Breast epithelium (tissue), 4 donors: Measurements from ENCODE around the gene USH1C. TPM values are rescaled to one million over a fixed set of nuclear protein-coding genes. Genes with fewer than 3 reads are reported as not detected.
A peak's percentile ranks its signal among the peaks of the same experiment; 100 is the strongest.

Experiments
- DNase-seq, 2 donors: peaks; one replicate each; pipeline ENCODE4 v3.0.0-alpha.2; 2019; ENCODE audit warnings: low spot score in 2 of 2
- H3K27ac ChIP-seq, 2 donors: fragments of 200-600 bp; sonication (generic) in 1 of 2; one replicate each; pipeline ENCODE4 v1.5.1; 2016 to 2019; ENCODE audit warnings: mild to moderate bottlenecking in 1 of 2
- H3K27me3 ChIP-seq, 2 donors: fragments of 200-600 bp; sonication (generic) in 1 of 2; one replicate each; pipeline versions ENCODE4 v1.5.1 to v1.6.0; 2017 to 2019; ENCODE audit warnings: control low read depth in 1 of 2, mild to moderate bottlenecking in 1 of 2
- H3K36me3 ChIP-seq: fragments of 200-600 bp; one replicate; pipeline ENCODE4 v1.5.1; 2019
- H3K4me1 ChIP-seq, 2 donors: fragments of 200-600 bp; sonication (generic); one replicate each; pipeline ENCODE4 v1.5.1; 2016 to 2019; ENCODE audit warnings: control low read depth in 1 of 2
- H3K4me3 ChIP-seq, 3 donors: fragments of 200-600 bp; sonication (generic); 1 replicate in 2 of 3; 2 replicates in 1 of 3; pipeline ENCODE4 v1.5.1; 2016 to 2019; ENCODE audit warnings: mild to moderate bottlenecking in 3 of 3, moderate library complexity in 2 of 3
- H3K9me3 ChIP-seq, 2 donors: fragments of 200-600 bp; sonication (generic) in 1 of 2; one replicate each; pipeline ENCODE4 v1.5.1; 2016 to 2019; ENCODE audit warnings: control low read depth in 1 of 2
- POLR2A ChIP-seq: fragments of 450-650 bp; IDR thresholded peaks from one replicate; pipeline ENCODE4 v1.6.1; 2016; ENCODE audit warnings: antibody characterized with exemption, mild to moderate bottlenecking, moderate library complexity
- POLR2AphosphoS5 ChIP-seq, 3 donors: sonication (generic); formaldehyde crosslinking; IDR thresholded peaks; one replicate each; pipeline ENCODE4 v1.6.1; 2017; ENCODE audit warnings: antibody characterized with exemption in 3 of 3
- intact Hi-C: fragments of 100-400 bp; cut with DNase I; formaldehyde crosslinking; loops from one replicate; pipeline ENCODE4 v1.15.1; 2023; ENCODE audit warnings: low total_unique reads
- total RNA-seq, 3 donors: library from RNA; depleted of rRNA; stranded (reverse); fragments of >200 nt; gene quantifications; one replicate each; pipeline ENCODE4 v1.1.0, GENCODE V29; 2016
- TF ChIP-seq, protein P1 (sequence below), 3 donors: fragments of 450-650 bp; IDR thresholded peaks; one replicate each; pipeline ENCODE4 v1.5.1; 2016 to 2017; ENCODE audit warnings: antibody characterized with exemption in 3 of 3, mild to moderate bottlenecking in 3 of 3, moderate library complexity in 3 of 3

USH1C gene
- total RNA-seq, 3 donors from 2014 or later = 0.66 TPM; not detected in 2

DNA sequence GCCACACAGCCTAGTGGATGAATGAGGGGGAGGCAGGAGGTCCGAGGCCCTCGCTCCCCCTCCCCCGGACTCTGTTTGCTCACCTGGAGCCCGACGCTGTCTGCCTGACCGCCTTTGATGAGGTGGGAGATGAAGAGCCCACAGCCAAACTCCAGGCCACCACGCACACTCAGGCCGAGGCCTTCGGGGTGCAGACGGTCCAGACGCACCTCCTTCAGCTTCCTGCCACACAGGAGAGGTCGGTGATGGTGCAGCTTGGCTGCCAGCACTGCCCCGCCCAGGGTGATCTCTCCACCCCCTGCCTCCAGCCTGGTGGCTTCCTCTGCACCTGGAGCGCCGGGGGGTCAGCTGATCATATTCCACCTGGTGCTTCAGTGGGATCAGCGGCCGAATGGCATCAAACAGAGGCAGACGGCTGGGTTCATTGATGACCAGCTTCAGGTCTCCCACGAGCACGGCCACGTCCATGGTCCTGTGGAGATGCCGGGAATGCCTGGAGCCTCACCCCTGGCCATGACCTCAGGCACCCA is 13.1 kb downstream of the USH1C start:
- Histone ChIP-seq H3K4me1 (no peaks in the 10 kb centered on the region), H3K4me3 (no peak overlapping the region), H3K9me3 (no peaks in the 10 kb centered on the region), H3K36me3 (no peaks in the 10 kb centered on the region), H3K27ac (no peak overlapping the region), H3K27me3 (no peaks in the 10 kb centered on the region)
- intact Hi-C loops = no loop called here
- TF ChIP-seq, protein P1, sequence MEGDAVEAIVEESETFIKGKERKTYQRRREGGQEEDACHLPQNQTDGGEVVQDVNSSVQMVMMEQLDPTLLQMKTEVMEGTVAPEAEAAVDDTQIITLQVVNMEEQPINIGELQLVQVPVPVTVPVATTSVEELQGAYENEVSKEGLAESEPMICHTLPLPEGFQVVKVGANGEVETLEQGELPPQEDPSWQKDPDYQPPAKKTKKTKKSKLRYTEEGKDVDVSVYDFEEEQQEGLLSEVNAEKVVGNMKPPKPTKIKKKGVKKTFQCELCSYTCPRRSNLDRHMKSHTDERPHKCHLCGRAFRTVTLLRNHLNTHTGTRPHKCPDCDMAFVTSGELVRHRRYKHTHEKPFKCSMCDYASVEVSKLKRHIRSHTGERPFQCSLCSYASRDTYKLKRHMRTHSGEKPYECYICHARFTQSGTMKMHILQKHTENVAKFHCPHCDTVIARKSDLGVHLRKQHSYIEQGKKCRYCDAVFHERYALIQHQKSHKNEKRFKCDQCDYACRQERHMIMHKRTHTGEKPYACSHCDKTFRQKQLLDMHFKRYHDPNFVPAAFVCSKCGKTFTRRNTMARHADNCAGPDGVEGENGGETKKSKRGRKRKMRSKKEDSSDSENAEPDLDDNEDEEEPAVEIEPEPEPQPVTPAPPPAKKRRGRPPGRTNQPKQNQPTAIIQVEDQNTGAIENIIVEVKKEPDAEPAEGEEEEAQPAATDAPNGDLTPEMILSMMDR (IDR thresholded peaks at IDR 0.05) = no peak
- no peak for DNase-seq

DNA sequence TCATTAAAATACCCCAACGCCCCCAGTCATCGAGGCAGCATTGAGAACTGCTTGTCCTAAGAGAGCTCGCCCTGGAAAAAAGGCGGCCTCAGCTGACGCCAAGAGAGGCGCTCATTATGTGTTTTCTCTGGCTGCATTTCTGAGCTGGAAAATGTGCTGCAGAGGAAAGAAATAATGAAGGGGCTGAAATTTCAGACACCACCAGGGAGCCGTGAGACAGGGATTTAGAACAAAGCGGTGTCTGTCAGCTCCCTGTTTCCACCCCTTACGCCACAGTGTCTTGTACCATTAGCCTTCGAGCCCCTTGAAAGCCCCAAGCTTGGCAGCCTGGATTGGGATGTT is 14.4 kb downstream of the USH1C start:
- Histone ChIP-seq H3K27me3 (no peaks in the 10 kb centered on the region), H3K9me3 (no peaks in the 10 kb centered on the region), H3K4me3 (no peak overlapping the region), H3K27ac (no peak overlapping the region), H3K36me3 (no peaks in the 10 kb centered on the region), H3K4me1 (no peaks in the 10 kb centered on the region)
- intact Hi-C loops = no loop called here
- no peak for TF ChIP-seq POLR2AphosphoS5 (IDR thresholded peaks at IDR 0.05)
- TF ChIP-seq, protein P1 (IDR thresholded peaks at IDR 0.05) = no peak
- TF ChIP-seq POLR2A = no peak
- no peak for DNase-seq

DNA sequence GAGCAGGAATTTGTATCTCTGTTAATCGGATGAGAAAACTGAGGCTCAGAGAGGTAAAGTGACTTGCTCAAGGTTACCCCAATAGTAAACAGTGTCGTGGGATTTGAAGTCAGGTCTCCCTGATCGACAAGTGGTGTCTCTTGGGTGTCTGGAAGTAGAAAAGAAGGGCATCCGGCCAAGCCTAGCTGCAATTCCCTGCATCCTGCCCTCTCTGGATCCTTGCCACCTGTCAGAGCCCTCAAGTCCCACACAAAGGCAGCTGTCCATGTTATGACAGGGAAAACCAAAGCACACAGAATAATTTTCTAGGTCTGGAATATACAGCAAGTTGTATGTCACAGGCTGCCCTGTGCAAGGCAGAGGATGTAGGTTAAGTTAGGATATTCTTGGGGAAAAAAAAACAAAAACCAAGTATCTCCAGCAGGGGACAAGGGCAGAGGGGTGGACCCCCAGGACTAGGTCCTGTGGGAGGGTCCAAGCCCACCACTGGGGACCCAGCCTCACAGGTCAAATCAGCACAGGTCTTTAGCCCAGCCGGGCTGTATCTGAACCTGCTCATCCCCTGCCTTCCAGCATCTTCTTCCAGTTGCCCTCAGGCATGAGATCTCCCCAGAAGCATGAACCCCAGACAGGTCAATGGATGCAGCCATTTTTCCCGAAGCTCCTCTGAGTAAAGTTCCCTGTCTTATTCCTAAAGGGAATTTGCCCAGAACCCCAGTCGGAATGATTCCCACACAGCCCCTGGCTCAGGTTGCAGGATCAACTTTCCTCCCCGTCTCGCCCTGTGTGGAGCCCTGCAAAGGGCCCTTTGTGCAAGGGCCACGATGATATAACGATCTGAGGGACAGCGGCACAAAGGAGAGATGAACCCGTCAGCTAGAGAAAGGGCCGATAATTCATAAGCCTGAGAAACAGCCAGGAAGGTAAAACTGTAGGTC is 15.0 kb downstream of the USH1C start:
- no peak for DNase-seq
- intact Hi-C loops = no loop called here
- no peak for TF ChIP-seq POLR2AphosphoS5 (IDR thresholded peaks at IDR 0.05)
- TF ChIP-seq, protein P1 (IDR thresholded peaks at IDR 0.05) = no peak
- no peak for TF ChIP-seq POLR2A
- Histone ChIP-seq H3K4me1 (no peaks in the 10 kb centered on the region), H3K27ac (no peak overlapping the region), H3K36me3 (no peaks in the 10 kb centered on the region), H3K27me3 (no peaks in the 10 kb centered on the region), H3K9me3 (no peaks in the 10 kb centered on the region), H3K4me3 (no peak overlapping the region)

DNA sequence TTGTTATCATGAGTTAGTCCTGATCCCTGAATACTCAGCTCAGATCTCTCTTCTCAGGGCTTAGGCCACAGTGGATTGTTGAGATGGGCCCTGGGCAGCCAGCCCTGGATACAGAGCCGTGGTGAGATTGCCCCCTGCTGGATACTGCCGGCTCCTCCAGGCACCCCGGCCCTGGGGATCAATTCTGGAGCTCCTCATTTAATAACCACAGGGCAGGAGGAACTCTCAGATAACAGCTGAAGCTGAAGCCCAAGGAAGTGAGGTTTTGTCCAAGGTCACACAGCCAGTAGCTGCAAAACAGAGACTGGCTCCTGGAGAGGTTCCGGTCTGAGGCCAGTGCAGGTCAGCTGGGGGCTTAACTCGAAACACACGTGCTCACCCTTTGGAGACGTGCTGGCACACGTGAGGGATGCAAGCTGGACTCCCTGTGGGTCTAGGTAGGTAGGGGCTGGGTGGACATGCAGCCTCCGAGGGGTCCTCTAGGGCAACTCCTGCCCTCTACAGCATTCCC is 16.0 kb downstream of the USH1C start:
- H3K36me3 ChIP-seq = no peaks in the 10 kb centered on the region
- H3K27me3 ChIP-seq = no peaks in the 10 kb centered on the region
- no peak for DNase-seq
- TF ChIP-seq POLR2AphosphoS5 (IDR thresholded peaks at IDR 0.05) = no peak
- TF ChIP-seq, protein P1 (IDR thresholded peaks at IDR 0.05) = peak; percentile 13 to 43 (median 31)
- H3K4me1 ChIP-seq = no peaks in the 10 kb centered on the region
- intact Hi-C loops = no loop called here
- H3K4me3 ChIP-seq = no peak overlapping the region
- H3K9me3 ChIP-seq = no peaks in the 10 kb centered on the region
- H3K27ac ChIP-seq = no peak overlapping the region

DNA sequence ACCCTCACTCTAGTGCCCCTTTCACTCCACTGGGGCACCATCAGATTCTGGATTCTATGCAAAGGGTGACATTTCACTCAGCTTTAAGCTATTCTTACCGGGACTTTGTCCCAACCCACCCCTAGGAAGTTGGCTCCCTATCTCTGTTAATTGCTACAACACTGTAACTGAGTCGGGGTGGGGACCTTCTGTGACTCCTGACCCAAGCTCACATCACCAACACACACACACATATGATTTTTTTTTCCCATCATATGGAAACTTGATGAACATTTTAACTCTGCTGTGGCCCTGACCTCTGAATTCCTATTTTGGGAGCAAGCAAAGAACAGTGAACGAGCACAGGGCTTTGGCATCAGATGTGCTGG is 16.6 kb downstream of the USH1C start:
- Histone ChIP-seq H3K4me1 (no peaks in the 10 kb centered on the region), H3K27me3 (no peaks in the 10 kb centered on the region), H3K9me3 (no peaks in the 10 kb centered on the region), H3K4me3 (no peak overlapping the region), H3K27ac (no peak overlapping the region), H3K36me3 (no peaks in the 10 kb centered on the region)
- intact Hi-C loops = no loop called here
- DNase-seq = no peak
- TF ChIP-seq POLR2A (no peak), POLR2AphosphoS5 (IDR thresholded peaks at IDR 0.05) (no peak)
- TF ChIP-seq, protein P1 (IDR thresholded peaks at IDR 0.05) = no peak
